AG08395 (cell line): ENCODE measurements around the gene DENND1A.
"Not testable (repeated sequence)": the region's sequence is repeated elsewhere in the genome, so short reads cannot be mapped to it uniquely, and the experiment has no call there.

ENCODE experiments used
- DNase-seq: peaks from one replicate; pipeline ENCODE4 v3.0.0; 2012; ENCODE audit warnings: mixed read lengths, low spot score

The DENND1A gene

DNA sequence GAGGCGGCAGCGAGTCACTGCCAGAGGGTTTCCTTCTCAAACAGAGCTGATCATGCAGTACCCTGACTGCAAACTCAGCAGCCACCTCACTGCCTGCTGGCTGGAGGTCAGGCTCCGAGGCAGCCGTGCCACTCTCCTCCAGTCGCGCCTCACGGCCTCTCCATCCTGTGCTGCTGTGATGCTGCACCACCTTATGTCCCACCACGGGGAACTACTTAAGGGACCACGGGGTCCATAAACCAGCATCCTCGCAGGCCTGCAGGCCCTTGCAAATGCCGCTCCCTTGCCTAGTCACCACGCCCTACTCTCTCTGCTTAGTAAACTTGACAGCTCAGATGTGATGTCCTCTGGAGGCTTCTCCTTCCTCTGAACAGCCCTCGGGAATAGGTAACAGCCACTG is 474.7 kb downstream of the DENND1A start:
- DNase-seq: no peak

DNA sequence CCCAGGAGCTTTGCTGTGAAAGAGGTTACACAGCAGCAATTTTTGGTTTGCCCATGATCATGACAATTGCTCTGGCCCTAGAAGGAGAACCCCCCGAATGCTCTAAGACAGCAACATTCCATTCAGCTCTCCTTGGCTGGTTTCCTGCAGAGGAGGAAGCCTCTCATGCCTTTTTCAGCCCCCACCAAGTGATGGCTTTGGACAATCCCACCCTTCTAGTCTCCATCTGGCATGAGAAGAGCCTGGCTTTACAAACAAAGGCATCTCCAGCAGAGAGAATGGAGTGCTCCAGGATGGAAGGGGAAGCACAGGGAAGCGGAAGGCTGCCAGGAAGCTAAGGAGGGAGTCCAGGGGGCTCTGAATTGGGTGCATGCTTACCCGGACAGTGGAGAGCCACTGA is 475.6 kb downstream of the DENND1A start:
- no peak for DNase-seq

DNA sequence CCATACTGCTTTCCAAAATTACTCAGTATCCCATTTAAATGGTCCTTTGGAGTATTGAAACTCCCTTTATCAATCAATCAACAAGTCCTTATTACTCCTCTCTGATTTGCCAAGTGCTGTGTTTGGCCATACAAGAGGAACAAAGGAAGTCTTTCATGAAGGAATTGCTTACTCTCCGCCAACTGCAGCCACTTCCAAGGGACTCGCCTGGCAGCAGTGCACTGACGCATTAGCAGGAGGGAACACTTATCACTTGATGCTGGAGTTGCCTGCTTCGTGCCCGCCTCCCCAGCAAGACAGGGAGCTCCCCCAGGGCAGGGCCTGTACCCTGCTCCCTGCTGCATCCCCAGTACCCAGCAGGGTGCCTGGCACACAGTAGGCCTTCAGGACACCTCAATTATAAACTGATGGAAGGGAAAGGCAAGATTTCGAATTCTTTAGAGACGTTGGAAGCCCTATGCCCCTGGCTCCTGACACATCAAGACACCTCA is 476.1 kb downstream of the DENND1A start:
- DNase-seq: no peak

DNA sequence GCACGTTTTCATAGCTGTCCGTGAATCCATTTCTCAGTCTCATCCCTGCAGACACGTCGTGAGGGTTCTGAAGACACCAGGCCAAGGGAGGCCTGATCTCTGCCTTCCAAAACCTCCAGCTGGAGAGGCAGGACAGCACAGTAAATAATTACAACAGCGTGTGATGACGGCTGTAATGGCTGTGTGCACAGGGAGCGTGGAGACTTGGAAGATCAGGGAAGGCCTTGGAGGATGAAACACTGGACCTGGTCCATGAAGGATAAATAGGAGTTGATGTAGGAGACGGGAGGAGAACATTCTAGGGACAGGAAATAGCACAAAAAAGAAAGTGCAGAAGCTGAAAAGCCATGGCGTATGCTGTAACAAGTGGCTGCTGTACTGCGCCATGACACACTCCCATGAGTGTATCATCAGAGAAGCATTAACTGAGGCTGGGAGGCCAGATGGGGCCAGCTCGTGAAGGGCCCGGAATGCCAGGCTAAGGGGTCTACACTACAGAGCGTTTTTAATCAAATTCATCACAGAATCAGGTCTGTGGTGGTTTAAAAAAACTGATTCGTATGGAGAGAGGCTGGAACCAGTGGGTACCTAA is 476.8 kb downstream of the DENND1A start:
- DNase-seq: no peak

DNA sequence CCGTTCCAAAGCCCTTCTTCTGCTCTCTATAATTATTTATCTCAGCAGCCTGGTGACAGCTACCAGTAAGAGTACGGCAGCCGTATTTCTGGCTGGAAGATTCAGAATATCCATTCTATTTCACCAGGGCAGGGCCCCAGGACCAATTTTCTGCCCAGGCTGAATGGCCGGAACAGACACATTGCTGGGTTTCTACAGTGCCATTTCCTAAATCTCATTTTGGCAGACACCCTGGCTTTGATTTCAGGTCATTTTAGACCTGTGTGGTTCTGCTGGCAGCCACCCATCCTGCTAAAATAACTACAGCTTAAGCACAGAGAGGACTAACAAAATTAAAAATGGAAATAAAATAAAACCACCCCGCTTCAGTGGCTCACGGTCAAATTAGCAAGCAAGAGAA is 478.9 kb downstream of the DENND1A start:
- DNase-seq: no peak

DNA sequence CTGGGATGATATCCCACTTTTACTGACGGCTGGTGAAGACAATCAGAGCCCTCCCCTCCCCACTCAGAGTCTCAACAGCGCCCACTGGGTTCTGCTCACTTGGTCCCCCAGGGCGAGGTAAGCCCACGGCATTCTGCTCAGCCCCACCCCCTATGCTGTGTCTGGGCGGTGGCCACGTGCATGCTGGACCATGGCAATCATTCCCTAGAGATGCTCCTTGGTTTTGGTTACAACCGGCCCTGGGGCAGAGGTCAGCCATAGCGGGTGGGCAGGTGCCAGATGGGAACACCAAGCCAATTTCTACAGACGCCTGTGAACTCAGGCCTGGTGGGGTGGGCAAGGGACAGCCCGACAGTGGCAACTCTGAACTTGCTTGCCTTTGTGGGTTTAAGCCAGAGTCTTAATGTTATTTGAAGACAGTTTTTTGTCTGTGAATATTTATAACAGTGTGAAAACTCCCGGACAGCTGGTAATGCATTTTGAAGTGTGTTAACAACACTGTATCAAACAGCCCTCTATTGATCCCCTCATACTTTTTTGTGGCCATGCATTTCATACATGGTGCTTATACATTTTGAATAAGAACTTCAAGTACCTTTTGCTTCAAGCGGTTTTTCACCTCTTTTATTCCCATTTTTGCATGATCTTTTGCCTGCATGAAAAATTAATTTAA is 479.7 kb downstream of the DENND1A start:
- no peak for DNase-seq

DNA sequence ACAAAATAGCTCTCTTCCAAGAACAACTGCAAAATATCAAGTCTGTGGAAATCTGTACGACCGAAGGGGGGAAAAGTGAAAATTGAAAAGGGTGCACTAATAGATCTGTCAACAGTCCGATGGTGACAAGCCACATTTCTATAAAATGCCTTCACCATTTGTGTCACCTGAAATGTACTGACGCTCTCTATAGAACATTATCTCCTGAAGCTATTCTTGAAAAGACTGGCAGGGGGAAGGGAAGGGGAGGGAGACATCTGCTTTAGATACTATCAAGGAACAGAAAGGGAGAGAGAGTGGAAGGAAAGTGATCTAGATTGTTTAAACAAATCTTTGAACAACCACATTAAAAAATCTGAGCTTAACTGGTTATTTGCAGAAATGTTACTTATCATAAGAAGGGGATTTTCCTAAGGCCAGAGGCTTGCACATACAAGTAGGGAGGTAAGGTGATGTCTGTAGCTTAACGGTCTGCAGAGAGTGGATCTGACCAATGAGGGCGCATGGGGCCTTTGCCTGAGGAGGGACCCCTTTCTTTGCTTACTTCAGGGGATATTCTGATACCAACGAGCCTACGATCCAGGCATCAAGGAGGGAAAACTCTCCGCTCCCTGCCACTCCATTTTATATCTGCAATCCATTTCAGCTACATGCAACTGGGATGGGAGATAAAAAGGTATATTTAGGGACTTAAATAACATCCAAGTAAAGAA is 481.8 kb downstream of the DENND1A start:
- DNase-seq: no peak

DNA sequence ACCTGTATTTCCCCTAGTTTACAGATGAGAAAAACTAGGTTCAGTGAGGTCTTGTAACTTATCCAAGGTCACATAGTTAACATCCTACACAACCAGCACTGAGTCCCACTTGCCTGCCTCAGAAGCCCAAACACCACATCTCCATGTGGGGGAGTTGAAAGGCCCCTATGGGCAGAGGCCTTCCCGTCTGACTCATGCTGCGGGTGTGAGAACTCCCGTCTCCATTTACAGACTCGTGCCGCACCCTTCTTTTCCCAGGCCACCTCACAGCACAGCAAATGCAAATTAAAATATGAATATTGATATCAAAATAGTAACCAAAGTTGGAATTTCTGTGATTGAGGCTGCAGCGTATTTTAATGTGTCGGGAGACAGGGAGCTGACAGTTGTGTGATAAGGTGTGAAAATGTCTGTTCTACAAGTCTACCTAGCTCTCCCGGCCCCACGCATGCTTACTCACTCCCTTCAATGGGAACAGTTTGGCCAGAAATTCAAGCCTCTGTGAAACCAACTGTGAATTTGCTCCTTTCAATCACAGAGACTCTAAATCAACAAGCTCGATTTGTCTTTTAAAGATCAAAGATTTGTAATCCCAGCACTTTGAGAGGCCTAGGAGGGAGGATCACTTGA is 483.8 kb downstream of the DENND1A start:
- DNase-seq: no peak

DNA sequence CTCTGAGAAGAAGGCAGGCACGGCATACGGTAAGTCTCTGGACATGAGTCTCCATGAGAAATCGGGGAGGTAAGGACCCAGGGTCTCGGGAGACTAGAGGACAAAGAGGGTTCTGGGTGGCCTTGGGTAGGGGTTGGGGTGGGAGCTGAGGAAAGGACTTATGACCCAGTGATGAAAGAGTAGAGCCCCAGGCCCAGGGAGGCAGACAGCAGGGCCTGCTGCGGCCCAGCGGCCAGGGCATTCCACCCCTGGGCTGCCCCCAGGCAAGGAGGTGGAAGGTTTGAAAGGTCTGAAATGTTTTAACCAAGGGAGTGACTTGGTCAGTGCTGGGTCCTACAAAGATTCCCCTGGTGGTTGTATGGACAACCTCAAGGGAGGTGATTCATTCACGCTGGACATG is 484.8 kb downstream of the DENND1A start:
- DNase-seq: no peak

DNA sequence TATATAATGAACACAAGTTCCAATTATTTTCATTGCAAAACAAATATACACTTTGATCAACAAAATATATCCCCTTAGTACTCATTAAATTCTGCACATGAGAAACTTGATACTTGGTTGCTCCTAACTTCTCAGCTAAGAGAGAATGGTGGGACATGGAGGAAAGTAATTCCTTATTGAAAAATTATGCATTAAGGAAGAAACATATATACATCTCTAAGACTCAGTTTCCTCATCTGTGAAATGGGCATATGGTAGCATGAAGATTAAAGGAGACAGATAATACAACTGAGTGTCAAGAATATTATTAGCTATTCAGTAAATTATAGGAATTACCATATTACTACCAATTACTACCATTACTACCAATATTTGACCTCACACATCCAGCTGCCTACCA is 488.2 kb downstream of the DENND1A start:
- no peak for DNase-seq

DNA sequence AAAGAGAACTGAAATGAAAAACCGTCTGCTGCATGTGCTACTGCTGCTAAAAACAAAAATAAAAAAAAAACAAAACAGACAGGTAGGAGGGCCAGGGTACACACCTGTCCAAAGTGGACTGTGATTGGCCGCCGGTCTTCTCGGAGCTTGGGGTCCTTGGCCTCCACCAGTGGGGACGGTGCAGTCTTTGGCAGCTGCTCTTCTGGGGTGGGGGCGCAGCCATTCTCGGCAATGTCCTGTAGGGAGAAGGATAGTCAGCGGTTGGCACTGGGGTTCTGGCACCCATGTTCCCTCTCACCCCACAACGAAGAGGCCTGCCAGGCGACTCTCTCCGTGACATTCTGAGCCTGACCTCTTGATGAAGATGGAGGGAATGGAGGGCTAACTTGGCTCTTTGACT is 489.7 kb downstream of the DENND1A start:
- DNase-seq: no peak

DNA sequence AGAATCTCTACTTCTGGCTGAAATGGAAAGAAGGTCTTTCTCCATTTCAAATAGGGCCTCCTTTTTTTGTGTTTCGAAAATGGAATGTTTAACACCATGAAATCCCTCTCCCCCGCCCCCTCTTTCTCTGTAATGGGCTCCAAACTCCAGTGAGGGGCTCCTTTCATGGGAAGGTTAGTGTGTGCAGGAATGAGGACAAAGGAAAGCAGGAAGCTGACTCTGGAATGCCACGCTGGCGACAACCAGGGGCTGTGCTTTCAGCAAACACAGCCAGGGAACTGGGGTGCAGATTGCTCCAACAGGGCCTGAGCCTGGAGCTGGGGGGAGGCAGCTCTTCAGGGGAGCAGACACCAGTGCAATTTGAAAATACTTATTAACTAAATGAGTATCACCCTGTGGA is 491.1 kb downstream of the DENND1A start:
- no peak for DNase-seq

DNA sequence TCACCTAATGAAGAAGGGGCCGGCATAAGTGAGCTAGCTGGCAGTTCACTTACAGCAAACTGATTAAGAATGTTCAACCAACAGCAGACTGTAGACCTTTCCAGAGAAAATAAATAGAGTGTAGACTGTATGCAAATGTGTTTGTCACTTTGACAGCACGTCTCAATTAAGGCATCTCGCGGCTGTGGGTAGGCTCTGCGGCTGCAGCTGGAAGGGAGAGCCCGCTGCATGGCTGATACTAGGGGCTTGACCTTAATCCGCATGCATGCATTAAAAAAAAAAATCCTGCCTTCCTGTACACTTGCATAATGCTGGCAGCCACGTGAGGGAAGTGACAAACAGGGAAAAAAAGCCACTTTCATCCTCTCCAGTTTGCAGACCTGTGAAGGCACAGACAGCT is 491.6 kb downstream of the DENND1A start:
- no peak for DNase-seq

DNA sequence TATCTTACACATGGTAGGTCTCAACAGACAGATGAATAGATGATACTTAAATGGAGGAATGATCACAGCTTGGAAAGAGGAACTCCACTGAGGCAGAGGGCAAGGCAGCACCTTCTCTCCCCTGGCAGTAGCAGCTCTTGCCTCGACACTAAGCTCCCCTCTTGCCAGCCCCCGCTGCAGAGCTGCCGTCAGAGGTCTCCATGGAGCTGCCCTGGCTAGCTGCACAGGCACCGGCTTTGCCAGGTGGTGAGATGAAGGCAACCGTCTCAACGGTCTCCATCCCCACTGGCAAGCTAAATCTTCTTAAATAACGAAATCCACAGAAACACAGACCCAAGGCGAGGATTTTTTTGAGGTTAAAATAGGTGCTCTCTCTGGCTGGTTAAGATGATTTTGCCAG is 492.7 kb downstream of the DENND1A start:
- DNase-seq: no peak

DNA sequence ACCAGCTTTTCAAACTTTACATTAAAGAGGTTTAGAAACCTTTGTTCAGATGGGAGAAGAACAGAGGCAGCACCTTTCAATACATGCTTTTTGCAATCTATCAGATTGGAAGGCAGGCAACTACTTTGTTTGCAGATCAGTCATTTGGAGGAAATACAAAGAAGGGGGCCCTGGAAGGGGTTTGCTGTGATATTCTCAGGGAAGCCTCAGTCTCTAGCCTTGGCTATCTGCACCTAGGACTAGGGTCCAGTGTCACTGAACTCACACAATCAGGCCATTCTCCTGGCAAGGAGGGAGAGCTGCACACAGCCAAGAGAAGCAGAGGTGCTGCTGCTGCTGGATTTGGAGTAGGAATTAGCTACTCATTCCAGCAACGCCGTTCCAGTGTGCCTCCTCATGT is 494.5 kb downstream of the DENND1A start:
- no peak for DNase-seq

DNA sequence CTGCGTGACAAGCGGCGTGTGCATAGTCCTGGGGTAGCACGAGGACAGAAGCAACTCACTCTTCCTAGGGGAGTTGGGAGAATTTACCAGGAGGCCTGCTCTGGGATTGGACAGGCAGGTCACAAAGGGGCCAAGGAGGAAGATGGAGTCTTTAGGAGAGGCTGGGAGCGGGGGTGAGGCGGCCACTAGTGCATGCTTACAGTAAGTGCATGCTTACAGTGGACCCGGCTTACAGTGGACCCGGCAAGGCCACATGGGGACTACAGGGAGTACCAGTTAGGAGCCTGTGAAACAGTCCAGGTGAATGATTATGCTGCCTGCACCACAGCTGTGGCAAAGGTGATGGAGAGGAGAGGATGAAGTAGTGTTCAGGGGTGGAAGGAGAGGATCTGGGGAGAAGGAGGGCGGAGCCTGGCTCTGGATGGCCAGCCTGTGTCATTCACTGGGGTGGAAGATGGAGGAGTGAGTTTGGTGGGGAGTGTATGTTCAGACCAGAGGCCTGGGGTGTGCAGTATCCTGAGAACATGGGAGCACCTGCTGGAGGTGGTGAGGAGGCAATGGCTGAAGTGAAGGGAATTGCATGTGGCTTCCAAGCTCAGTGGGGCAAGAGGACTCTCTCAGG is 495.2 kb downstream of the DENND1A start:
- DNase-seq: peak; percentile 20

DNA sequence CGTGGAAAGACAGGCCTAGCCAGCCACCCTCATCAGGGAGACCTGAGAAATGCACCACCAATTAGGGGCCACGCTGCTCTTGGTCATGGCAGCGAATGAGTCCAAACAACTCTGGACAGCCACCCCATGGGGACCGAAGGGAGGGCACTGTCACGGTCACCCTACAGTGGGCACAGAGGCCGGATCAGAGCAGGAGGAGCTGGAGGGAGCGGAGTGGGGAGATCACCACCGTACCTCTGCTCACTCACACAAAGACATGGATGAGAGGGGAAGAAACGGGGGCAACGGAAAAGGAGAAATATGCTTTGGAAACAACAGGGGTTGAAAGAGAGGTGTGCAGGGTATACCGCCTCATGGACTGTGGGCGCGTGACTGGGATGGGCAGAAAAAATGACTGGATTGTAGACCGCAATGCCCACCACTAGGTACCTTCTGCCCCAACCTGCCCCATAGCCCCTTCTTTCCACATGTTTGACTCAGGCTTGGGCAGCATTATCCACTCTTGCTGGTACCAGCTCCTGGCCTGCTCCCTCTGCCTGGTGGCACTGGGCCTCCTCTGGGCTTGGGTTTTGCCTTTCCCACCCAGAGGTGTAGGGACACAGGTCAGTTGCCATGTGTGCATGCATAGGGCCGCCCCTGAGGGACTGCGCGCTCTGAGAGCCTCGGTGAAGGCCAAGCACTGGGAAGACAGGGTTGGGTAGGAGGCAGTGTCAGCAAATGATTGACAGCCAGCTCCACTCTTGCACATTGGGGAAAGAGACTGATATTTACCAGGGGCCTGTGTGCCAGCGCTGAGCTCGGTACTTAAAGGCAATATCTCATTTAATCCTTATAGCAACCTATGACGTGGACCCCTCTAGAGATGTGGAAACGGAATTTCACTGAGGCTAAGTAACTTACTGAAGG is 497.3 kb downstream of the DENND1A start:
- no peak for DNase-seq

DNA sequence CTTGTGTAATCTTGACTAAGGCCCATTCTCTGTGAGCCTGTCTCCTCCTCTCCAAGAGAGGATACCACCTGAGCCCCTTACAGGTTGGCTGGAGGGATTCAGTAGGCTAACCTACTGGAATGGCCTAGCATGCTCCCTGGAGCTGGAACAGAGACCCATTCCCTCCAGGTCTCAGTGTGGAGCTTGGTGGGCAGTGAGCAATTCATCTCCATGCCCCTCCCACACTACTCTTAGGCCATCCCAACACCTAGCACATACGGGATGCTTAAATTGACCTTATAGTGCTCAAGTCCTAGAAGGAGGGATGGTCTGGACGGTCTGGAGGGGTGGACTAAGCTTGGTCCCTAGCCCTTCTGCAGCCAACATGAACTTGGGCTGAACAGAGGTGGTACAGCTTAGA is 498.3 kb downstream of the DENND1A start:
- DNase-seq: no peak

DNA sequence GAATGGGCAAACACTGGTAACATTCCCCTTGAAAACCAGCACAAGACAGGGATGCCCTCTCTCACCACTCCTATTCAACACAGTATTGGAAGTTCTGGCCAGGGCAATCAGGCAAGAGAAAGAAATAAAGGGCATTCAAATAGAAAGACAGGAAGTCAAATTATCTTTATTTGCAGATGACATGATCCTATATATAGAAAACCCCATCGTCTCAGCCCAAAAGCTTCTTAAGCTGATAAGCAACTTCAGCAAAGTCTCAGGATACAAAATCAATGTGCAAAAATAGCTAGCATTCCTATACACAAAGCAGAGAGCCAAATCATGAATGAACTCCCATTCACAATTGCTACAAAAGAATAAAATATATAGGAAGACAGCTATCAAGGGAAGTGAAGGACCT is 501.5 kb downstream of the DENND1A start:
- DNase-seq: not testable (repeated sequence)

DNA sequence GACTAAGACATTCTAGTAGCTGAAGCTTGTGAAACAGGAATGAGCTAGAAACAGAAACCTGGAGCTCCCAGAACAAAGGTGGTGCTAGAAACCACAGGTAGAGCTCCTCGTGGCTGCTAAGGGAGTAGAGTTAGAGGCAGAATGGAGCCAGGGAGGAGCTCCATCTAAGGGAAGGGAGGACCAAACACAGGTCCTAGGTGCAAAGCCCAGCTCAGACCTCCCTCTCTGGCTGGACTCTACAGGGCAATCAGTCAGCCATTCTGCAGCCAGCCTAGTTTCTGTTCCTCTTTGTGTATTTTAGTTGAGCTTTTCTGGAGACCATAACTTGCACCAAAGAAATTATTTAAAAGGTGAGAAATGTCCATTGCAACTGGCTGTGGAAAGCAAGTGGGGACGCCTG is 503.5 kb downstream of the DENND1A start:
- no peak for DNase-seq

DNA sequence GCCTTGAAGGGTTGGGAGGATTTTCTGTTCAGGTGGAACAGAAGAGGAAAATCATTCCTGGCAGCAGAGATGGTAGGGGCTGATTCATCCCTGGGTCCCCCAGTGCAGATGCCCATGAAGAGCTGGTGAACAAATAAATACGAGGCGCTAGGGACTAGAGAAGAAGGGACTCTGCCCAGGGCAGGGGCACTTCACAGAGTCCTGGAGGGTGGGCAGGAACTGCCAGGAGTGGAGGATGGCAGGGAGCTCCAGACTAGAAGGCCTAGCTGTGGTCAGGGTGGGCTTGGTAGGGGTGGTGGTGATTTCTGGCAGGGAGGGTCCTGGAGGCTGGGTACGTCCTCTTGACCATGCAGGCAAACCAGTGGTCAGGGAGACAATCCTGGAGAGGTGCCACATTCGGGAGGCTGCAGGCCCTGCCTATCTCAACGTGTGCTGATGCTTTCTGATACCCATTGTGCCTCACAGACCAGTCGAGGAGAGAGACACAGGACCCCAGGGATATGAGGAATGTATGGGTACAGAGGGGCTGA is 504.0 kb downstream of the DENND1A start:
- DNase-seq: no peak
